ENCODE results near the gene CDC25C.

CDC25C gene

GRCh38 chr5:138276402-138277054 is 55.1 kb downstream of the CDC25C start:
- no peak overlapping the region for H3K27ac ChIP-seq
- H3K27me3 ChIP-seq (ENCODE audit: control insufficient read depth, insufficient read depth, low read length): no peaks in the 10 kb centered on the region
- H3K4me3 ChIP-seq (ENCODE audit: low read depth, low read length): no peak overlapping the region
- H3K4me2 ChIP-seq (ENCODE audit: low read length): no peak overlapping the region
- no peaks in the 10 kb centered on the region for H3K79me2 ChIP-seq
- H3K9me3 ChIP-seq (ENCODE audit: control insufficient read depth, low read length): no peaks in the 10 kb centered on the region
- H3K36me3 ChIP-seq (ENCODE audit: control insufficient read depth, insufficient read depth, low read length): no peaks in the 10 kb centered on the region
- H3K4me1 ChIP-seq: peaks cover 3% of the 10 kb centered on the region
- H2AFZ ChIP-seq: no peak overlapping the region
- TF ChIP-seq CTCF (IDR thresholded peaks at IDR 0.05): no peak
- no peak overlapping the region for H3K9ac ChIP-seq

GRCh38 chr5:138275895-138276294 is 55.7 kb downstream of the CDC25C start:
- no peaks in the 10 kb centered on the region for H3K9me3 ChIP-seq (ENCODE audit: control insufficient read depth, low read length)
- no peak overlapping the region for H3K4me3 ChIP-seq (ENCODE audit: low read depth, low read length)
- H3K4me1 ChIP-seq: peaks cover 3% of the 10 kb centered on the region
- no peak overlapping the region for H2AFZ ChIP-seq
- no peak overlapping the region for H3K9ac ChIP-seq
- no peaks in the 10 kb centered on the region for H3K27me3 ChIP-seq (ENCODE audit: control insufficient read depth, insufficient read depth, low read length)
- no peak for TF ChIP-seq CTCF (IDR thresholded peaks at IDR 0.05)
- no peaks in the 10 kb centered on the region for H3K79me2 ChIP-seq
- no peak overlapping the region for H3K27ac ChIP-seq
- H3K36me3 ChIP-seq (ENCODE audit: control insufficient read depth, insufficient read depth, low read length): no peaks in the 10 kb centered on the region
- H3K4me2 ChIP-seq (ENCODE audit: low read length): no peak overlapping the region

- H3K4me2 ChIP-seq (ENCODE audit: low read length): no peak overlapping the region
- no peaks in the 10 kb centered on the region for H3K79me2 ChIP-seq
- no peaks in the 10 kb centered on the region for H3K36me3 ChIP-seq (ENCODE audit: control insufficient read depth, insufficient read depth, low read length)
- H3K9me3 ChIP-seq (ENCODE audit: control insufficient read depth, low read length): no peaks in the 10 kb centered on the region
- H3K4me3 ChIP-seq (ENCODE audit: low read depth, low read length): no peak overlapping the region
- no peak overlapping the region for H3K27ac ChIP-seq
- TF ChIP-seq CTCF (IDR thresholded peaks at IDR 0.05): no peak
- H3K27me3 ChIP-seq (ENCODE audit: control insufficient read depth, insufficient read depth, low read length): no peaks in the 10 kb centered on the region
- no peak overlapping the region for H3K9ac ChIP-seq
- peaks cover 3% of the 10 kb centered on the region for H3K4me1 ChIP-seq
- H2AFZ ChIP-seq: no peak overlapping the region
These were observed 56.2 kb downstream of the CDC25C start for GRCh38 chr5:138275379-138275782.

- no peaks in the 10 kb centered on the region for H3K79me2 ChIP-seq
- peak within 1 kb of the TSS; percentile 75 for H2AFZ ChIP-seq
- H3K4me3 ChIP-seq (ENCODE audit: low read depth, low read length): no peak within 1 kb of the TSS
- TF ChIP-seq CTCF (IDR thresholded peaks at IDR 0.05): no peak
- no peaks in the 10 kb centered on the region for H3K36me3 ChIP-seq (ENCODE audit: control insufficient read depth, insufficient read depth, low read length)
- H3K9ac ChIP-seq: no peak within 1 kb of the TSS
- H3K27ac ChIP-seq: no peak within 1 kb of the TSS
- H3K4me2 ChIP-seq (ENCODE audit: low read length): no peak within 1 kb of the TSS
- peaks cover 3% of the 10 kb centered on the region for H3K4me1 ChIP-seq
- H3K9me3 ChIP-seq (ENCODE audit: control insufficient read depth, low read length): no peaks in the 10 kb centered on the region
- no peaks in the 10 kb centered on the region for H3K27me3 ChIP-seq (ENCODE audit: control insufficient read depth, insufficient read depth, low read length)
These were observed 57.3 kb downstream of the CDC25C start, which contains the start of gene GFRA3 for GRCh38 chr5:138274189-138274853. Gene GFRA3, minus strand, starts transcription at chr5:138274621. Its CDS starts 197 bp downstream, at chr5:138274424.

- no peaks in the 10 kb centered on the region for H3K79me2 ChIP-seq
- no peak overlapping the region for H3K9ac ChIP-seq
- H3K27me3 ChIP-seq (ENCODE audit: control insufficient read depth, insufficient read depth, low read length): no peaks in the 10 kb centered on the region
- H3K4me1 ChIP-seq: peaks cover 3% of the 10 kb centered on the region
- TF ChIP-seq CTCF (IDR thresholded peaks at IDR 0.05): no peak
- no peak overlapping the region for H3K4me2 ChIP-seq (ENCODE audit: low read length)
- no peak overlapping the region for H3K27ac ChIP-seq
- H3K9me3 ChIP-seq (ENCODE audit: control insufficient read depth, low read length): no peaks in the 10 kb centered on the region
- no peaks in the 10 kb centered on the region for H3K36me3 ChIP-seq (ENCODE audit: control insufficient read depth, insufficient read depth, low read length)
- no peak overlapping the region for H3K4me3 ChIP-seq (ENCODE audit: low read depth, low read length)
- peak overlapping the region; percentile 75 for H2AFZ ChIP-seq
These were observed 57.8 kb downstream of the CDC25C start for GRCh38 chr5:138273834-138274188.
